Measurements from ENCODE around the gene PFKM.

- TF ChIP-seq CTCF (IDR thresholded peaks at IDR 0.05) (peak in 8 of 12 donors; percentile 7 to 65 (median 36)), POLR2A (IDR thresholded peaks at IDR 0.05) (peak in 1 of 2 donors; percentile 27)
Observed at GRCh38 chr12:48183091-48183875, 64.1 kb downstream of the PFKM start, which contains the start of gene CCDC184.
